ENCODE measurements around the gene PCDH19.

PCDH19 gene

GRCh38 chrX:100395781-100396180, 14.3 kb downstream of the PCDH19 start:
- DNase-seq = no peak

GRCh38 chrX:100381619-100382018, 28.5 kb downstream of the PCDH19 start:
- DNase-seq = no peak

GRCh38 chrX:100379388-100379986, 30.6 kb downstream of the PCDH19 start:
- DNase-seq = no peak

- no peak for DNase-seq
Observed at GRCh38 chrX:100377826-100378225, 32.2 kb downstream of the PCDH19 start.

- no peak for DNase-seq
Observed at GRCh38 chrX:100376576-100376975, 33.5 kb downstream of the PCDH19 start.

GRCh38 chrX:100373673-100374072, 36.4 kb downstream of the PCDH19 start:
- DNase-seq = no peak

GRCh38 chrX:100368167-100368566, 41.9 kb downstream of the PCDH19 start:
- DNase-seq = no peak

- DNase-seq = no peak
Observed at GRCh38 chrX:100363896-100364295, 46.2 kb downstream of the PCDH19 start.

GRCh38 chrX:100358766-100359165, 51.3 kb downstream of the PCDH19 start:
- DNase-seq = no peak

GRCh38 chrX:100356351-100356896, 53.6 kb downstream of the PCDH19 start:
- DNase-seq = no peak

GRCh38 chrX:100355680-100356079, 54.4 kb downstream of the PCDH19 start:
- DNase-seq = no peak

- no peak for DNase-seq
Observed at GRCh38 chrX:100353326-100353725, 56.7 kb downstream of the PCDH19 start.

GRCh38 chrX:100350704-100351489, 59.2 kb downstream of the PCDH19 start:
- DNase-seq = no peak

GRCh38 chrX:100349391-100349790, 60.7 kb downstream of the PCDH19 start:
- no peak for DNase-seq

GRCh38 chrX:100341142-100341510, 68.9 kb downstream of the PCDH19 start:
- DNase-seq = no peak

GRCh38 chrX:100340491-100341141, 69.5 kb downstream of the PCDH19 start:
- DNase-seq = no peak

GRCh38 chrX:100328351-100328750, 81.7 kb downstream of the PCDH19 start:
- DNase-seq = no peak

GRCh38 chrX:100319716-100320115, 90.4 kb downstream of the PCDH19 start:
- DNase-seq = no peak

GRCh38 chrX:100316987-100317386, 93.1 kb downstream of the PCDH19 start:
- no peak for DNase-seq

- DNase-seq = no peak
Observed at GRCh38 chrX:100315566-100315965, 94.5 kb downstream of the PCDH19 start.

GRCh38 chrX:100299559-100299958, 110.5 kb downstream of the PCDH19 start:
- no peak for DNase-seq

- DNase-seq = no peak
Observed at GRCh38 chrX:100297728-100298127, 112.3 kb downstream of the PCDH19 start.

- no peak for DNase-seq
Observed at GRCh38 chrX:100296183-100296753, 113.8 kb downstream of the PCDH19 start.

- DNase-seq = no peak
Observed at GRCh38 chrX:100294965-100295364, 115.1 kb downstream of the PCDH19 start.

Data from stimulated activated naive CD4-positive, alpha-beta T cell treated with Interleukin-2 at 50 U/mL for 16 hours (primary cell).